GM21390 (cell line): Measurements from ENCODE around the gene COX11.

ENCODE experiments used
- ATAC-seq: cut with Tn5 transposase; IDR thresholded peaks from one replicate; pipeline ENCODE4 v1.9.1; 2021; ENCODE audit not compliant: unreplicated experiment

Gene COX11, protein sequence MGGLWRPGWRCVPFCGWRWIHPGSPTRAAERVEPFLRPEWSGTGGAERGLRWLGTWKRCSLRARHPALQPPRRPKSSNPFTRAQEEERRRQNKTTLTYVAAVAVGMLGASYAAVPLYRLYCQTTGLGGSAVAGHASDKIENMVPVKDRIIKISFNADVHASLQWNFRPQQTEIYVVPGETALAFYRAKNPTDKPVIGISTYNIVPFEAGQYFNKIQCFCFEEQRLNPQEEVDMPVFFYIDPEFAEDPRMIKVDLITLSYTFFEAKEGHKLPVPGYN

DNA sequence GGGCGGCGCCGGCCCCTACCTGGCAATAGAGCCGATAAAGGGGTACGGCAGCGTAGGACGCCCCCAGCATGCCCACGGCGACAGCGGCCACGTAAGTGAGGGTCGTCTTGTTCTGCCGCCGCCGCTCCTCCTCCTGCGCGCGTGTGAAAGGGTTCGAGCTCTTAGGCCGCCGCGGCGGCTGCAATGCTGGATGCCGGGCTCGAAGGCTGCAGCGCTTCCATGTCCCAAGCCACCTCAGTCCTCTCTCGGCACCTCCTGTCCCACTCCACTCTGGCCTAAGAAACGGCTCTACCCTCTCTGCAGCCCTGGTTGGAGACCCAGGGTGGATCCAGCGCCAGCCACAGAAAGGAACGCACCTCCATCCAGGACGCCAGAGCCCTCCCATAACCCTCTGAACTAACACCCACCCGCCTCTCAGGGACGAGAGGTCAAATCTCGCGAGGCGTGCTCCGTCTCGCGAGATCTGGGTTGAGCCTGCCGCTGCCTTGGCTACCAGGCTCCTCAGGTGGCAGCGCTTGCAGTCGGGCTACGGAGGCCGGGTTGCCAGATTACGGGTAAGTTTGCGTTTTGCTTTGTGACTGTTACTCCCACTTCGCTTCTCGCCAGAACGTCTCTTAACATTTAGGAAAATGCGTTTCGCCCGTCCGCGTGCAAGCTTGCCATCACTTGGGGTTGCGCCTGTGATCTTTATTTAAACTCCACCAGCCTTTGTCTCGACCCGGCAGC lies at the start of gene COX11, which contains the start of gene STXBP4:
COX11 (minus strand) TSS at position 393 of the 726 bp plus-strand sequence; CDS start at position 385, 8 bp downstream.
STXBP4 (plus strand) TSS at position 504 of the 726 bp plus-strand sequence. CDS start 17,455 bp downstream, outside the sequence.
- ATAC-seq, result peak; percentile 94

DNA sequence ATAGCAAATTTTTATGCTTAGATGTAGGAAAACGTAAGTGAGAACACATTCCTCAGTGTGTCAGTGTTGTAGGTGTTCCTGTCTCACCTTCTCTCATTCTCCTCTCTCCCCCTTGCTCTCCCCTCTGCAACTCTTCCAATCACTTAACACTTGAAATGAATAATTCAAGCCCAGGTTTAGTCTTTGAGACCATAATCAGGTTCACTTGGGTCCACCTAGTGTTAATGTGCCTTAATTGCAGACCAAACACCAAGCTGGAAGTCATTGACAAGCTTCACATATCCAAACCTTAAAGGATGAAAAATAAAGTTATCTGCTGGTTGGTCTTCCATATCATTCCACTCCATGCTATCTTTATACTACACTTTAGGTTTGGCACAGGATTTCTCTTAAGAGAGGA lies 37.1 kb upstream of the COX11 start:
- no peak for ATAC-seq

DNA sequence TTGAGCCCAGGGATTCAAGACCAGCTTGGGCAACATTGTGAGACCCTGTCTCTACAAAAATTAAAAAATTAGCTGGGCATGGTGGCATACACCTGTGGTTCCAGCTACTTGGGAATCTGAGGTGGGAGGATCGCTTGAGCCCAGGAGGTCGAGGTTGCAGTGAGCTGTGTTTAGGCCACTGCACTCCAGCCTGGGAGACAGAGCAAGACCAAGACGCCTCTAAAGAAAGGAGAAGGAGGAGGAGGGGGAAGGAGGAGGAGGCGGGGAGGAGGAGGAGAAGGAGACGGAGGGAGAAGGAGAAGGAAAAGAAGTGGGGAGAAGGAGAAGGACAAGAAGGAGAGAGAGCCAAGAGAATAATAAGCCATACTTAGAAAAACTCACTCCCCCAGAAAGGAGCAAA lies 36.0 kb upstream of the COX11 start:
- ATAC-seq, result no peak

DNA sequence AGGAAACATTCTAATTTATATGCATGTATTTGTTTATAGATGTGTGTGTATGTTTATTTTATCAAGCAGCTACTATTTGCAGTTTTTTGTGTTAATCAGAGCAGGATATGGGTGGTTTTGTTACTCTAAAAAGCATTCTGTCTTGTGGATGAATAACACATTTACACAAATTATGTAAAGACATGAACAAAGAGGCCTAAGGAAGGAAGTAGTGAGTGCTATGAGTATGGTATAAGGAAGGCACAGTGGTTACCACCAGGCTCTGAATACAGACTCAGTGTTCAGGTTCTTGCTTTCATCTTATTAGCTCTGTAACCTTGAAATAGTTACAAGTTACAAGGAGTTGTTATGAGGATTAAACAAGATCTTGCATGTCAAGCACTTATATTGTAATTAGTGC lies 34.0 kb upstream of the COX11 start:
- no peak for ATAC-seq

DNA sequence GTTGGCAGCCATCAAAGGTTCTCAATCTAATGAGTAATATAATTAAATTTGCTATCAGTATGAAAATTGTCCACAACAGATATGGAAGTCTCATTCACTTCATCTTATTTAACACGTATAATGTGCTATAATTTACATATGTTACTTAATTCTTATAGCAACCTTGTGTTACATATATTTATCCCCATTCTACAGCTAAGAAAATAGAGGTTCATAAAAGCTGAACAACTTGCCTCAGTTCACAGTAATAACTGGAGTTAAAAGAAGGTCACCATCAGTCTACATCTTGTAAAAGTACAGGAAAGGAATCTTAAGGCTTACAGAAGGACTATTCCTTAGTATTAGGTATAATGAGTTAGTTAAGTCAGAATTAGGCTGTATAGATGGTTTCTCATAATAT lies 28.0 kb upstream of the COX11 start:
- no peak for ATAC-seq

DNA sequence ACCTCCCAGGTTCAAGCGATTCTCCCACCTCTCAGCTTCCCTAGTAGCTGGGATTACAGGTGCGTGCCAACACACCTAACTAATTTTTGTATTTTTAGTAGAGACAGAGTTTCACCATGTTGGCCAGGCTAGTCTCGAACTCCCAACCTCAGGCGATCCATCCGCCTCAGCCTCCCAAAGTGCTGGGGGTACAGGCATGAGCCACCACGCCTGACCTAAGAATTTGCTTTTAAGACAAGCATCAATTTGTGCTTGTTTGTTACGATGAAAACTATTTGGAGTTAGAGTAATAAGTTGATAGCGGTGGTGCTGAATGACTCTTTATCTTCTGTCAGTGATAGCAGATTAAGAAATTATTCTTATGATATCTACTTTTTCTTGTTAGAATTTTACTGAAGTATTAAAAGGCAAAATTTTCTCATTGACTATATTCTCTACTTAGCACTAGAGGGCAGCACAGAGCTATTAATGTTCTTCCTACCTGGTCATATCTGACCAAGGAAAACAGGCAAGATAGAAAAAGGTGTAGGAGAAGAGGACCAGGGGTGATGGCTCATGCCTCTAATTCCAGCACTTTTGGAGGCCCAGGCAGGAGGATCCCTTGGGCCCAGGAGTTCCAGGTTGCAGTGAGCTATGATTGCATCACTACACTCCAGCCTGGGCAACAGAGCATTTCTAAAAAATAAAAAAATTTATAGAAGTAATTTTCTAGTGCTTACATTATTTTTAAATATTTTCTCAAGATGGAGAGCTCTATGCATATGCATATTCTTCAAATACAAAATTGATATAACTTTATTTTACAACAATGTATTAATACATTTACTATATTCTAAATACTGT lies 24.6 kb upstream of the COX11 start:
- ATAC-seq, result peak; percentile 79

DNA sequence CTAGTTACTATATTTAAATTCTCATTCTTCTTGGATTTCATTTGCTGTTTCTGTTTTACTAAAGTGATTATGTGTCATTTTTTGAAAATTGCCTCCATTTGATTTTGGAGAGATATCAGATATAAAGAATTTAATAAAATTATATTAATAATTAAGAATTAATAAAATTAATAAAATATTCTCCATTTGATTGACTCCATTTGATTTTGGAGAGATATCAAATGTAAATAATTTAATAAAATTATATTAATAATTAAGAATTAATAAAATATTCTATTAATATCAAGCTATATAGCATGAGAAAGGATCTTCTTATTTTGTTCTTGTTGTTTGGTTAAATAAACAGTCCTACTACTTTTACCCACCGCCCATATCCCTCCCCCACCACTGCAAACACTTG lies 23.1 kb upstream of the COX11 start:
- no peak for ATAC-seq

DNA sequence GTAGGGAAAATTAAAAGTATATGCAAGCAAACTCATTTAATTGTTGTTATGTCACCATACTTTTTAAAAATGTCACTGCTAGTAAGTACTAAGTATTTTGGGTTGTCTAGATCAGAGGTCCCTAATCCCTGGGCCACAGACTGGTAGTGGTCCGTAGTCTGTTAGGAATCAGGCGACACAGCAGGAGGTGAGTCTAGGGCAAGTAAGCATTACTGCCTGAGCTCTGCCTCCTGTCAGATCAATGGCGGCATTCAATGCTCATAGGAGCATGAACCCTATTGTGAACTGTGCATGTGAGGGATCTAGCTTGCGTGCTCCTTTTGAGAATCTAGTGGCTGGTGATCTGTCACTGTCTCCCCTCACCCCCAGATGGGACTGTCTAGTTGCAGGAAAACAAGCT lies 21.7 kb upstream of the COX11 start:
- ATAC-seq, result no peak

DNA sequence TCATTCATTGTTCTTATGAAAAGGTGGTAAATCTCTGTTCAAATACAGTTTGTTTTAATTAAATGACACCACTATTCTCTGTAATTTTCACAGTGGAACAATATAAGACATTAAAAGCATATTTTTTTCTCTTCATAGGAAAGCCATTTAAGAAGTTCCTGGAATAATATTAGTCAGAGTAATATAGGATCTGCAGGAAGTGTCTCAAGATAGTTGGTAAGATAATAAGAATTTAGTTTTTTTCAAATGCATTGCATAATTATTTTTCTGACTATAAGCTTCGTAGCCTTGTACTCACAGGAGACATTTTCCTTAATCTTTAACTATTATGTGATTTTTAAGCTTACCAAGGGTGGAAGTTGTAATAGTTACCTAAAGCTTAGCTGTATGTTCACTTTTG lies 17.0 kb upstream of the COX11 start:
- no peak for ATAC-seq

DNA sequence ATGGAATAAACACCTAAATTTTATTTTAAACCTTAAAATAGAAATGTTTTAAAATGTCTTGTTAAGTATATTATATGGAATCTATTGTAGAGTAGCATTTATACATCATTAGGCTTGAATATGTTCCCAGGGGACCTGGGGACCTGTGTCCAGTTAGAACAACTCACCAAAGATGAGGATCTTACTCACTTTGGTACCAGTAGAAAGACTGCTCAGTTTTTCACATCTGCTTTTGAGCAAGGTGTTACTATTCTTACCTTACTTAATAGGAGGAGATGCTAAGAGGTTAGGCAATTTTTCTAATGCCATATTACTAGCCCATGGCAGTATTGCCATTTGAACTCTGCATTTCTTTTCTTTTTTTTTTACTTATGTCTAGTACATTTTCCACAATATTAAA lies 14.8 kb upstream of the COX11 start:
- no peak for ATAC-seq

DNA sequence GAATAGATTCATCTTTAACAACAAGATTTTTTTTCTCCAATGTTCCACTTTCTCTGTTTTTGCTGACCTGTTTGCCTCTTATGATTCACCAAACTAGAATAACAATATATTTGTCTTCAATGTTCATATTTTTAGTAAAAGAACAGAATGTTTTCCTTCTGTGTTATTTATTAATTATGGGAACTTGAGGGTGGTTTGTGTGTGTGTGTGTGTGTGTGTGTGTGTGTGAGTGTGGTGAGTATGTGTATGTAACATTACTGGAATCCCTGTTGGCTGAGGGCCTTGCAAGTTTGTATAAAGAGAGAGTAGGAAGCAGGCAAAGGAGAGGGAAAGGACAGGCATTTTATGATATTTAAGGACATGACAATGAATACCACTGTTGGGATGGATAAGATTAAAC lies 13.9 kb upstream of the COX11 start:
- no peak for ATAC-seq

DNA sequence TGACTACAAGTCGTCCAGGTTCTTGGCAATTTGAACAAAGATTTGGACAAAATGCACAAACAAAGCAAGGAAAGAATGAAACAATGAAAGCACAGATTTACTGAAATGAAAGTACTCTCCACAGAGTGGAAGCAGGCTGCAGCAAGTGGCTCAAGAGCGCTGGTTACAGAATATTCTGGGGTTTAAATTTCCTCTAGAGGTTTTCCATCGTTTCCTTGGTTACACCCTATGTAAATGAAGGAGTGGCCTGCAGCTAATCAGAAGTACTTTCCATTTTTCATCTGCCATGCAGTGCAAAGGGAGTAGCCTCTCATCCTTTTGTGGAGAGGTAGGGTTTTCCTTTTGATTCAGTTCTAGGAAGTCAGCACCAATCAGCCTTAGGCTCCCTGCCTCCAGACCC lies 11.9 kb upstream of the COX11 start:
- no peak for ATAC-seq

DNA sequence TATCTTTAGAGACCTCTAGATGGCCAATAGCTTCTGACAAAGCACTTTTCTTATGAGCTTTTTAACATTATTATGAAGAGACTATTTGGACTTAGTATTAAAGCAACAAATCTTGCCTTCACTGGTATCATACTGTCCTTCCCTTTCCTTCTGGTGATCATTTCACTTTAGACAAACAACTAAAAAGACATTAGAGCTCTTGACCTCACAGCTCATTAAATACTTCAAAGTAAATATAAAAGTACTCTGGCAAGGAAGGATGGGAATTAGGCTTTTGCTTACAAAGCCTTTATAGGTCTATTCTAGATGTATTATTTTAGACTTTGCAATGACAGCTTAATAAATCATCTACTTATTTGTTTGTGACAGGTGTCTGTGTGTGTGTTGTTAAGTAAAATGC lies 11.2 kb upstream of the COX11 start:
- no peak for ATAC-seq

DNA sequence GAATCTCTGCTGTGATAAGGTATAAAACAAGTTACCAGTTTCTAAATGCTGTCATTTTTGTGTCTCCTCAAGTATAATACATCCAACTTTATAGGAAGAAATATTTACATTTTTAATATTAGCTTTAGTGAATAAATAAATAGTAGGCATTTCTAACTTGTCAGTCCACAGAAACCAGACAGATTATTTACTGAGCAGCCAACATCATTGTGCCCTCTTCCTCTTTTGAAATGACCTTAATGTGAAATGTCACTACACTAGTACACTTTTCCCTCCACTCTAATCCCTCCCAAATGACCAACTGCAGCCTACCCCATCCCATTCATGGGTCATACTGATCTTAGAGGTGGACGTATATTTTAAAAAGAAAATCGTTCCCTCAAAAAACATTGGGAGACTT lies 9.3 kb upstream of the COX11 start:
- ATAC-seq, result no peak

DNA sequence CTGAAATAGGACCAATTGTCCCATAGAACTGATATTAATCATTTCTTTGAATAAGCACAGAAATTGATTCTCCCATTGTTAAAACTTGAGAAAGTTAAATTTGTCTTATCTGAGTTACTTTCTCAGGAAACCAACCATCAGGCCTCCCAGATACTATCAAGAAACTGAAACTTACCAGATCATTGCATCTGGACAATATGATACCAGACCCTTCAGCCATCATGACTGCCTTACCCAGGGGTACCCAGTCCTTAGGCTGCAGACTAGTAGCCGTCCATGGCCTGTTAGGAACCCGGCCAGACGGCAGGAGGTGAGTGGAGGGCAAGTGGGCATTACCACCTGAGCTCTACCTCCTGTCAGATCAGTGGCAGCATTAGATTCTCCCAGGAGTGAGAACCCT lies 7.9 kb upstream of the COX11 start:
- ATAC-seq, result no peak

DNA sequence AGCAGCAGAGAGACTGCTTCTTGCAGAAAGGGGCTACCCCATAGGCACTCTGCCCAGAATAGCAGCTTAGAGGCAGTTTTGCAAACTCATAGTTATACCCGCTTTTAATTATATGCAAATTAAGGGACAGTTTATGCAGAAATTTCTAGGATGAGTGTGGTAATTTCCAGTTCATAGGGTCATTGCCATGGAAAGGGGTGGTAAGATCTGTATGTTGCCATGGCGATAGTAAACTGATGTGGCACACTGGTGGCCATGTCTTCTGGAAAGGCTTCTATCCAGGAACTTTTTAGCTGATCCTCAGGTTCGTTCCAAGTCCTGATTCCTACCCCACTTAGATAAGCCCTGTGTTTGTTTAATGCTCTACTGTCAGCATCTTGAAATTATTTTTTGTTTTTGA lies 6.3 kb upstream of the COX11 start:
- ATAC-seq, result no peak

DNA sequence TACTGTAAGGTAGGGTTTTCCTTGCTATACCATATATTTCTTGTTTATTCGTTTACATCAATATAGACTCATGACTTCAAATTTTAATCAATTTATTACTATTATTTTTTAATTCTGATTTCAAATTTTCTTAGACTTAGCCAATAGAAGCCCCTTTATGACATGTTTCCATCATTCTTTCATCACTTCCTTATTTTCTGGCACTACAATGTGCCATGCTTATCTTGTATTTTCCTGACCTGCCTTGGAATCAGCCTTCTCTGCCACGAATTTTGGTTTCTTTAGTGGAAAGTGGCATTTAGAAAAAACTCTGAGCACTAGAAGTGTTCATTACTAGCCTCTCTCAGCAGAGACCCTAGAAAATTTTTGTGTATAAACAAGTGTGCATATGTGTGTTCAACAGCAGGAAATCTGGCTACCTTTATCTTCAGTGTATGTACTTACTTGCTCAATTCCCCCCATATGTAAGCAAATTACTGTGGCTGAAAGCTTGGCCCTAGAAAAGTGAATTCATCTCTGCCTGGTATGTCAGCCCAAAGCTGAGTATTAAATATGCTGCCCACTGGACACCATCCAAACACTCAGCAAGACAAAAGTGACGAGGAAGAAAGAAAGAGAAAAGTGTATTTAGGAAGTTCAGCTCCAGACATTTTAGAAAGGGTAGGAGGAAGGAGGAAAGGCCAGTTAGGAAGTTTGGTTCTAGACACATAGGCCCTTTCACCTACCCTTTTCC lies 4.1 kb upstream of the COX11 start:
- no peak for ATAC-seq

DNA sequence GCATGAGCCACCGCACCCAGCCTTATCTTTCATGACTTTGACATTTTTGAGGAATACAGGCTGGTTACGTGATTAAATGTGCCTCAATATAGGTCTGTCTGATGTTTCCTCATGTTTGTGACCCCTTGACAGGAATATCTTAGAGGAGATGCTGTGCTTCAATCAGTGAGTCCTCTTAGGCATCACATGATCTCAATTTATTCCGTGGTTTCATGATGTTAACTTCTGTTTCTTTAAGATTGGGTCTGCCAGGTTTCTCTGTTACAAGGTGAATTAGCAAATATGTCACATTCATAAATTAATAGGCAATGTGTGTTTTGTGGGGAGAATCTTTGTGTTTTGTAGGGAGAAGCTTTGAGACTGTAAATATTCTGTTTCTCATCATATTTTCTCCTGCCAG lies 3.4 kb upstream of the COX11 start:
- no peak for ATAC-seq

DNA sequence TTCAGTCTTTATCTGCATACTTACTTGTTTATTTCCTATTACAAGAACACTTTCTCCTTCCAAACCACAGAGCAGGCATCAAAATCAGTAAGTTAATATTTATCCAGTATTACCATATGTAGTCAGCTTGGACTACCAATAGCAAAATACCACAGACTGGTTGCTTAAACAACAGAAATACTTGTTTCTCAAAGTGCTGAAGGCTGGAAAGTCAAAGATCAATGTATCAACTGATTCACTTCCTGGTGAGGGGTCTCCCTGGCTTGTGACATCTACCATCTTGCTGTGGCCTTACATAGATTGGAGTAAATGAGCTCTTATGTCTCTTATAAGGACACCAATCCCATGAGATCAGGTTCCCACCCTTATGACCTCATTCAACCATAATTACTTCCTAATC lies 2.7 kb upstream of the COX11 start:
- ATAC-seq, result no peak

DNA sequence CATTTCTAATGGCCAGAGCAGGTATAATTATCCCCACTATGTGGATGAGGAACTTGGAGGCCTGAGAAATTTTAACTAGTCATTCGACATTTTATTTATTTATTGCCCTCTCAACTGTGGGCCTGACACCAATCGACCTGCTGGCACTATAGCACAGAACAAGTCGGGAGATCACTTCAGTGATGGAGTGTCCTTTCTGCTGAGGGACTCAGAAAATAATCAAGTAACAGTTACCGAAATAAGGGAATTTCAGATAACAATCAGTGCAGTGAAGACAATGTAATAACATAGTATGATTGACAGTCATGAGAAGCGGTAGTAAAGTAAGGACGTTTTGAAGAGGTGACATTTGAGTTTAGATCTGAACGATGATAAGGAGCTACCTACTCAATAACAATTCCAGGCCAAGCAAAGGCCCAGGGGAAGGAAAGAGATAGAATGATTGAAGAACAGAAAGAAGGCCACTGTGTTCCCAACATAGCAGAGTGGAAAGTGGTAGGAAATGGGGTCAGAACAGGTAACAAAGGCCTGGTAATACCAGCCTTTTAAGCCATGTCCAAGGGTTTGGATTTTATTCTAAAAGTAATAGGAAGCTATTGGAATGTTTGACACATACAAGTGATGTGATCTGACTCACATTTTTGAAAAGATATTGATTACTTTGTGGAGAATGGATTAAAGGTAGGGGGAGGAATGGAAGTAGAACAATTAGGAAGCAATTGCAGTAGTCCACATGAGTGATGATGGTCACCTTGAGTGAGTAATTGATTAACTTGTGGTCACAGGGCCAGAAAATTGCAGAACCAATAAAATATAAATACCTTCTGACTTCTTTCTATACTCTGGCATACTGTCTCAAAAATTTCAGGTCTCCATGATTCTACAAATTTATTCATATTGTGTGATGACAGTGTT lies 1.5 kb upstream of the COX11 start:
- ATAC-seq, result no peak
